K562 (cell line): Measurements from ENCODE around the gene RUVBL1. TPM values are rescaled to one million over a fixed set of nuclear protein-coding genes. Genes with fewer than 3 reads are reported as not detected.

Experiments
- CHD1 ChIP-seq: fragments of 200-600 bp; sonication (generic); IDR thresholded peaks from one replicate; pipeline ENCODE4 v1.6.1; 2012; ENCODE audit warnings: mild to moderate bottlenecking, moderate library complexity, low read length, inconsistent platforms
- EGR1 ChIP-seq: fragments of 450-650 bp; conservative IDR thresholded peaks from 2 replicates; pipeline ENCODE4 v1.6.1; 2017; ENCODE audit warnings: mild to moderate bottlenecking
- EHMT2 ChIP-seq: fragments of 450-650 bp; IDR thresholded peaks from 2 replicates; pipeline ENCODE4 v1.6.1; 2018; ENCODE audit warnings: antibody characterized with exemption
- GATAD2A ChIP-seq: fragments of 450-650 bp; IDR thresholded peaks from 2 replicates; pipeline ENCODE4 v1.6.1; 2017
- KDM5B ChIP-seq: fragments of 200-600 bp; sonication (generic); IDR thresholded peaks from 2 replicates; pipeline ENCODE4 v1.6.1; 2012; ENCODE audit warnings: low read depth, mild to moderate bottlenecking, moderate library complexity, low read length, control low read depth, inconsistent platforms; ENCODE audit not compliant: insufficient replicate concordance
- PHTF2 ChIP-seq: fragments of 250-450 bp; sonication (Bioruptor Pico); IDR thresholded peaks from 2 replicates; pipeline ENCODE4 v1.5.0; 2021; ENCODE audit warnings: mild to moderate bottlenecking
- POLR2H ChIP-seq: IDR thresholded peaks from 2 replicates; pipeline ENCODE4 v1.6.1; 2016; ENCODE audit warnings: missing genetic modification characterization, low read depth, mild to moderate bottlenecking, control low read depth, missing compliant biosample characterization, moderate library complexity
- RBM22 ChIP-seq: fragments of 200-400 bp; formaldehyde crosslinking; IDR thresholded peaks from 2 replicates; pipeline ENCODE4 v1.6.1; 2018; ENCODE audit warnings: low read length, low read depth; ENCODE audit not compliant: poor library complexity, severe bottlenecking
- ZNF274 ChIP-seq: IDR thresholded peaks from 2 replicates; pipeline ENCODE4 v1.6.1; 2011; ENCODE audit warnings: low read depth, mild to moderate bottlenecking, low read length, moderate library complexity, borderline replicate concordance
- ZNF589 ChIP-seq: fragments of 200-800 bp; sonication (Bioruptor generic); IDR thresholded peaks from 2 replicates; pipeline ENCODE4 v1.6.1; 2016; ENCODE audit warnings: low read depth, missing genetic modification characterization, missing compliant biosample characterization
- ZNF766 ChIP-seq: fragments of 200-800 bp; sonication (Bioruptor generic); conservative IDR thresholded peaks from 2 replicates; pipeline ENCODE4 v1.6.1; 2016; ENCODE audit warnings: missing genetic modification characterization, missing compliant biosample characterization
- polyA plus RNA-seq, 8 experiments: library from polyadenylated mRNA; depleted of rRNA in 4 of 8; stranded (reverse) in 5 of 8; unstranded in 3 of 8; fragments of >200 nt; fragmentation: Nextera tagmentation in 2 of 8; fragmentation: Illumina TruSeq in 1 of 8; extraction: Ambion mirVana in 2 of 8; extraction: Trizol in 1 of 8; gene quantifications; 2 replicates each; pipeline versions ENCODE4 v1.2.1 to v1.2.3, GENCODE V29; 2011 to 2014; ENCODE audit warnings: inconsistent platforms in 1 of 8, missing spikeins in 1 of 8
- total RNA-seq, 7 experiments: library from RNA; depleted of rRNA in 6 of 7; stranded (reverse); fragments of >200 nt in 6 of 7; fragmentation: Illumina TruSeq in 2 of 7; extraction: Trizol in 2 of 7; gene quantifications; 2 replicates each; pipeline versions ENCODE4 v1.2.1 to v1.2.3, GENCODE V29; 2011 to 2021; ENCODE audit warnings: low replicate concordance in 1 of 7
- TF ChIP-seq, protein P1 (sequence below): fragments of 450-650 bp; IDR thresholded peaks from 2 replicates; pipeline ENCODE4 v1.6.1; 2017; ENCODE audit warnings: antibody characterized with exemption, mild to moderate bottlenecking
- TF ChIP-seq, protein P2 (sequence below): fragments of 200-400 bp; formaldehyde crosslinking; IDR thresholded peaks from 2 replicates; pipeline ENCODE4 v1.6.1; 2017; ENCODE audit warnings: mild to moderate bottlenecking, low read depth, low read length, moderate library complexity
- TF ChIP-seq, protein P3 (sequence below): fragments of 450-650 bp; IDR thresholded peaks from 2 replicates; pipeline ENCODE4 v1.6.1; 2016; ENCODE audit warnings: mild to moderate bottlenecking
- TF ChIP-seq, protein P4 (sequence below): IDR thresholded peaks from 2 replicates; pipeline ENCODE4 v1.6.1; 2014; ENCODE audit warnings: antibody characterized with exemption
- TF ChIP-seq, protein P5 (sequence below): fragments of 450-650 bp; IDR thresholded peaks from 2 replicates; pipeline ENCODE4 v1.6.1; 2016; ENCODE audit warnings: low read depth, mild to moderate bottlenecking, moderate library complexity

The RUVBL1 gene
- total and polyA plus RNA-seq, 9 of the 15 experiments (the other 6 are each of a cell fraction or from before 2014, with no cell fraction given), result 20.7 to 147 (median 113) TPM

DNA sequence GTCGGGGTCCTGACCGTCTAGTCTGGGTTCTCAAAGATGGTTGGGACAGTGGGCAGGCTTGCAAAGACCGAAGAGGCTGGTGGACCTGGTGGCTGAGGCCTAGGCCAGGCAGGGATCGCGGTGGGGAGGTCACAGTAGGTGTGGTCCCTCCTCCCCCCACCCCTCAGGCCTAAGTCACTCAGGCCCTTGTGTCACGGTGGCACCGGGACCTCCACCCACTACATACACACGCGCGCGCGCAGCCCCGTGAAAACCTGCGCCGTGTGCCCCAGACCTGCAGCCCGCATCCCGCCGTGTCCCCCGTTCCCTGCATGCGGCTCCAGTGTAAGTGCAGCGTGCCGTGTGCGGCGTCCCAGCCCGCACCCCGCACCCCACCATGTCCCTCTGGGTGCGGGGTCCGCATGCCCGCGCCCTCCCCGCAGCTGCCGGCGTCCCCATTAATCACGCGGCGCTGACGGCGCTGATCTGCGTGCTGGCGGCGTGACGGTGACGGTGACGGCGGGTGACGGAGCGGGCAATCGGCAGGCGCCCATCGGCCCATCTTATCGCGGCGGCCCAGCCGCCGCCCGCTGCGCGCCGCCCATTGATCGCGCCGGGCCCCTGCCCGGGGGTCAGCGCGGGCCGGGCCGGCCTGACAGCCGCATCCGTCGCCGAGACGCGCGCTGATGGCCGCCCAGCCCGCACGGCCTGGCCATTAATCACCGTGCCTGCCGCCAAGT lies 47.0 kb downstream of the RUVBL1 start (continued):
- TF ChIP-seq, protein P1, sequence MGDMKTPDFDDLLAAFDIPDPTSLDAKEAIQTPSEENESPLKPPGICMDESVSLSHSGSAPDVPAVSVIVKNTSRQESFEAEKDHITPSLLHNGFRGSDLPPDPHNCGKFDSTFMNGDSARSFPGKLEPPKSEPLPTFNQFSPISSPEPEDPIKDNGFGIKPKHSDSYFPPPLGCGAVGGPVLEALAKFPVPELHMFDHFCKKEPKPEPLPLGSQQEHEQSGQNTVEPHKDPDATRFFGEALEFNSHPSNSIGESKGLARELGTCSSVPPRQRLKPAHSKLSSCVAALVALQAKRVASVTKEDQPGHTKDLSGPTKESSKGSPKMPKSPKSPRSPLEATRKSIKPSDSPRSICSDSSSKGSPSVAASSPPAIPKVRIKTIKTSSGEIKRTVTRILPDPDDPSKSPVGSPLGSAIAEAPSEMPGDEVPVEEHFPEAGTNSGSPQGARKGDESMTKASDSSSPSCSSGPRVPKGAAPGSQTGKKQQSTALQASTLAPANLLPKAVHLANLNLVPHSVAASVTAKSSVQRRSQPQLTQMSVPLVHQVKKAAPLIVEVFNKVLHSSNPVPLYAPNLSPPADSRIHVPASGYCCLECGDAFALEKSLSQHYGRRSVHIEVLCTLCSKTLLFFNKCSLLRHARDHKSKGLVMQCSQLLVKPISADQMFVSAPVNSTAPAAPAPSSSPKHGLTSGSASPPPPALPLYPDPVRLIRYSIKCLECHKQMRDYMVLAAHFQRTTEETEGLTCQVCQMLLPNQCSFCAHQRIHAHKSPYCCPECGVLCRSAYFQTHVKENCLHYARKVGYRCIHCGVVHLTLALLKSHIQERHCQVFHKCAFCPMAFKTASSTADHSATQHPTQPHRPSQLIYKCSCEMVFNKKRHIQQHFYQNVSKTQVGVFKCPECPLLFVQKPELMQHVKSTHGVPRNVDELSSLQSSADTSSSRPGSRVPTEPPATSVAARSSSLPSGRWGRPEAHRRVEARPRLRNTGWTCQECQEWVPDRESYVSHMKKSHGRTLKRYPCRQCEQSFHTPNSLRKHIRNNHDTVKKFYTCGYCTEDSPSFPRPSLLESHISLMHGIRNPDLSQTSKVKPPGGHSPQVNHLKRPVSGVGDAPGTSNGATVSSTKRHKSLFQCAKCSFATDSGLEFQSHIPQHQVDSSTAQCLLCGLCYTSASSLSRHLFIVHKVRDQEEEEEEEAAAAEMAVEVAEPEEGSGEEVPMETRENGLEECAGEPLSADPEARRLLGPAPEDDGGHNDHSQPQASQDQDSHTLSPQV, result peak; percentile 67
- TF ChIP-seq, protein P2, sequence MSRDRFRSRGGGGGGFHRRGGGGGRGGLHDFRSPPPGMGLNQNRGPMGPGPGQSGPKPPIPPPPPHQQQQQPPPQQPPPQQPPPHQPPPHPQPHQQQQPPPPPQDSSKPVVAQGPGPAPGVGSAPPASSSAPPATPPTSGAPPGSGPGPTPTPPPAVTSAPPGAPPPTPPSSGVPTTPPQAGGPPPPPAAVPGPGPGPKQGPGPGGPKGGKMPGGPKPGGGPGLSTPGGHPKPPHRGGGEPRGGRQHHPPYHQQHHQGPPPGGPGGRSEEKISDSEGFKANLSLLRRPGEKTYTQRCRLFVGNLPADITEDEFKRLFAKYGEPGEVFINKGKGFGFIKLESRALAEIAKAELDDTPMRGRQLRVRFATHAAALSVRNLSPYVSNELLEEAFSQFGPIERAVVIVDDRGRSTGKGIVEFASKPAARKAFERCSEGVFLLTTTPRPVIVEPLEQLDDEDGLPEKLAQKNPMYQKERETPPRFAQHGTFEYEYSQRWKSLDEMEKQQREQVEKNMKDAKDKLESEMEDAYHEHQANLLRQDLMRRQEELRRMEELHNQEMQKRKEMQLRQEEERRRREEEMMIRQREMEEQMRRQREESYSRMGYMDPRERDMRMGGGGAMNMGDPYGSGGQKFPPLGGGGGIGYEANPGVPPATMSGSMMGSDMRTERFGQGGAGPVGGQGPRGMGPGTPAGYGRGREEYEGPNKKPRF, result no peak
- no peak for TF ChIP-seq GATAD2A
- no peak for TF ChIP-seq ZNF274
- peak; percentile 48; the same call in 1 of the 2 replicates for TF ChIP-seq ZNF766 (CRISPR knock-in tag)
- TF ChIP-seq, protein P3, sequence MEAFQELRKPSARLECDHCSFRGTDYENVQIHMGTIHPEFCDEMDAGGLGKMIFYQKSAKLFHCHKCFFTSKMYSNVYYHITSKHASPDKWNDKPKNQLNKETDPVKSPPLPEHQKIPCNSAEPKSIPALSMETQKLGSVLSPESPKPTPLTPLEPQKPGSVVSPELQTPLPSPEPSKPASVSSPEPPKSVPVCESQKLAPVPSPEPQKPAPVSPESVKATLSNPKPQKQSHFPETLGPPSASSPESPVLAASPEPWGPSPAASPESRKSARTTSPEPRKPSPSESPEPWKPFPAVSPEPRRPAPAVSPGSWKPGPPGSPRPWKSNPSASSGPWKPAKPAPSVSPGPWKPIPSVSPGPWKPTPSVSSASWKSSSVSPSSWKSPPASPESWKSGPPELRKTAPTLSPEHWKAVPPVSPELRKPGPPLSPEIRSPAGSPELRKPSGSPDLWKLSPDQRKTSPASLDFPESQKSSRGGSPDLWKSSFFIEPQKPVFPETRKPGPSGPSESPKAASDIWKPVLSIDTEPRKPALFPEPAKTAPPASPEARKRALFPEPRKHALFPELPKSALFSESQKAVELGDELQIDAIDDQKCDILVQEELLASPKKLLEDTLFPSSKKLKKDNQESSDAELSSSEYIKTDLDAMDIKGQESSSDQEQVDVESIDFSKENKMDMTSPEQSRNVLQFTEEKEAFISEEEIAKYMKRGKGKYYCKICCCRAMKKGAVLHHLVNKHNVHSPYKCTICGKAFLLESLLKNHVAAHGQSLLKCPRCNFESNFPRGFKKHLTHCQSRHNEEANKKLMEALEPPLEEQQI, result no peak
- no peak for TF ChIP-seq KDM5B
- TF ChIP-seq CHD1, result peak; percentile 21
- TF ChIP-seq ZNF589 (CRISPR knock-in tag), result 0 out of 2 replicates have a peak, but pooled peaks have one; percentile 45
- TF ChIP-seq EGR1, result 0 out of 2 replicates have a peak, but pooled peaks have one; percentile 31
- TF ChIP-seq, protein P4, sequence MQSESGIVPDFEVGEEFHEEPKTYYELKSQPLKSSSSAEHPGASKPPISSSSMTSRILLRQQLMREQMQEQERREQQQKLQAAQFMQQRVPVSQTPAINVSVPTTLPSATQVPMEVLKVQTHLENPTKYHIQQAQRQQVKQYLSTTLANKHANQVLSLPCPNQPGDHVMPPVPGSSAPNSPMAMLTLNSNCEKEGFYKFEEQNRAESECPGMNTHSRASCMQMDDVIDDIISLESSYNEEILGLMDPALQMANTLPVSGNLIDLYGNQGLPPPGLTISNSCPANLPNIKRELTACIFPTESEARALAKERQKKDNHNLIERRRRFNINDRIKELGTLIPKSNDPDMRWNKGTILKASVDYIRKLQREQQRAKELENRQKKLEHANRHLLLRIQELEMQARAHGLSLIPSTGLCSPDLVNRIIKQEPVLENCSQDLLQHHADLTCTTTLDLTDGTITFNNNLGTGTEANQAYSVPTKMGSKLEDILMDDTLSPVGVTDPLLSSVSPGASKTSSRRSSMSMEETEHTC, result 0 out of 2 replicates have a peak, but pooled peaks have one; percentile 14
- no peak for TF ChIP-seq EHMT2
- no peak for TF ChIP-seq PHTF2
- TF ChIP-seq, protein P5, sequence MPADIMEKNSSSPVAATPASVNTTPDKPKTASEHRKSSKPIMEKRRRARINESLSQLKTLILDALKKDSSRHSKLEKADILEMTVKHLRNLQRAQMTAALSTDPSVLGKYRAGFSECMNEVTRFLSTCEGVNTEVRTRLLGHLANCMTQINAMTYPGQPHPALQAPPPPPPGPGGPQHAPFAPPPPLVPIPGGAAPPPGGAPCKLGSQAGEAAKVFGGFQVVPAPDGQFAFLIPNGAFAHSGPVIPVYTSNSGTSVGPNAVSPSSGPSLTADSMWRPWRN, result no peak
- TF ChIP-seq POLR2H, result no peak
- peak; percentile 52 for TF ChIP-seq RBM22
